ENCODE results near the gene TBC1D22A.

DNA sequence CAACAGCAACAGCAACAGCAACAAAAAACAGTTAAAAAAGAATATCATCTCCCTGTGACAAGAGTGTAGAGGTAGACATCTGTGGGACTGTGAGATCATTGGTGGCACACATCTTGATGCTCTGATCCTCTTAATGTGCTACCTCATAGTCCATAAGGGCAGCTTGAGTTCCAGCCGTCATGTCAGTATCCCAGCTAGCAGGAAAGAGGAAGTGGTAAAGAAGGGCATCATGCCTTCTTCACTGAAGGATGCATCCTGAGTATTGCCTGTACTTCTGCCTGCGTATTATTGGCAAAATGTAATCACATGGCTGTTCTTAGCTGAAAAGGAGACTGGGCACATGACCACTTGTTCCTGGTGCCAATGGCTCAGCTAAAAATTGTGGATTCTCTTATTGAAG lies 314.3 kb downstream of the TBC1D22A start:
- TF ChIP-seq, protein P1, sequence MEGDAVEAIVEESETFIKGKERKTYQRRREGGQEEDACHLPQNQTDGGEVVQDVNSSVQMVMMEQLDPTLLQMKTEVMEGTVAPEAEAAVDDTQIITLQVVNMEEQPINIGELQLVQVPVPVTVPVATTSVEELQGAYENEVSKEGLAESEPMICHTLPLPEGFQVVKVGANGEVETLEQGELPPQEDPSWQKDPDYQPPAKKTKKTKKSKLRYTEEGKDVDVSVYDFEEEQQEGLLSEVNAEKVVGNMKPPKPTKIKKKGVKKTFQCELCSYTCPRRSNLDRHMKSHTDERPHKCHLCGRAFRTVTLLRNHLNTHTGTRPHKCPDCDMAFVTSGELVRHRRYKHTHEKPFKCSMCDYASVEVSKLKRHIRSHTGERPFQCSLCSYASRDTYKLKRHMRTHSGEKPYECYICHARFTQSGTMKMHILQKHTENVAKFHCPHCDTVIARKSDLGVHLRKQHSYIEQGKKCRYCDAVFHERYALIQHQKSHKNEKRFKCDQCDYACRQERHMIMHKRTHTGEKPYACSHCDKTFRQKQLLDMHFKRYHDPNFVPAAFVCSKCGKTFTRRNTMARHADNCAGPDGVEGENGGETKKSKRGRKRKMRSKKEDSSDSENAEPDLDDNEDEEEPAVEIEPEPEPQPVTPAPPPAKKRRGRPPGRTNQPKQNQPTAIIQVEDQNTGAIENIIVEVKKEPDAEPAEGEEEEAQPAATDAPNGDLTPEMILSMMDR (IDR thresholded peaks at IDR 0.05; ENCODE audit: poor library complexity, severe bottlenecking), result no peak
- TF ChIP-seq EP300 (conservative IDR thresholded peaks at IDR 0.05; ENCODE audit: poor library complexity, severe bottlenecking) (no peak), MXI1 (conservative IDR thresholded peaks at IDR 0.05; ENCODE audit: poor library complexity, severe bottlenecking) (no peak), POLR2AphosphoS5 (IDR thresholded peaks at IDR 0.05) (no peak), EZH2 (IDR thresholded peaks at IDR 0.05; ENCODE audit: borderline replicate concordance, insufficient read depth, low read length, poor library complexity, severe bottlenecking) (no peak)
